T-helper 2 cell (primary cell): ENCODE results near the gene FAM72A.
"Not testable (repeated sequence)": the region's sequence is repeated elsewhere in the genome, so short reads cannot be mapped to it uniquely, and the experiment has no call there.

Experiments
- DNase-seq, 5 experiments: peaks; one replicate each; pipeline versions ENCODE4 v3.0.0 to v3.0.0-alpha.2; 2012 to 2022

FAM72A gene

DNA sequence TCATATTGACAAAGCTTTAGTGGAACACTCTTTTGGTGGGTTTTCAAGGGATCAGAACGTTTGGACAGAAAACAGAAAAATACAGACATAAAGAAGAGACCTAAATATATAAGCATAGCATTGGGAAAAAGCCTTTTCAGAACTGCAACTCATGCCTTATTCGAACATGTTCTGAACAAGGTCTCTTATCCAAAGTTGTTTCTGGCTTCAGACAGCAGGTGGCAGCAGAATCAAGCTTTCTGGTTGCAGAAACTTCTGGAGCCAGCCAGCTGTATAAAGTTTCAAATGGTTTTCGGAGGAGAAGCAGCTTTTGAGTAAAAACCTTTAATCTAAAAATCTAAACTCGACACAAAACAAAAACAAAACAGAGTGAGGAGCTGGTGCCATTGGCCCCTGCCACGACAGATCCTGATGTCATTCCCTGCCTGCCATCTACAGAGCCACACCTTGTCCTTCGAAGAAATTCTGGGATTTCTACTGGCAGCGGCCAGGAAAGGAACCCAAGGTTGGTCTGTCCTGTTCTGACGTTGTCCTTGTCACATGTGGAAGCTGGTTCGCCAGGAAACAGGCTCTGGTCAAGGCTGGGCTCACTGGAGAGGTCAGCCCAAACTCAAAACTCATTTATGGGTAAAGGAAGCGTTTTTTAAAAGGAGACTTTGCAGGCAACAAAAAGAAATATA is 35.1 kb downstream of the FAM72A start:
- not testable (repeated sequence) for DNase-seq

DNA sequence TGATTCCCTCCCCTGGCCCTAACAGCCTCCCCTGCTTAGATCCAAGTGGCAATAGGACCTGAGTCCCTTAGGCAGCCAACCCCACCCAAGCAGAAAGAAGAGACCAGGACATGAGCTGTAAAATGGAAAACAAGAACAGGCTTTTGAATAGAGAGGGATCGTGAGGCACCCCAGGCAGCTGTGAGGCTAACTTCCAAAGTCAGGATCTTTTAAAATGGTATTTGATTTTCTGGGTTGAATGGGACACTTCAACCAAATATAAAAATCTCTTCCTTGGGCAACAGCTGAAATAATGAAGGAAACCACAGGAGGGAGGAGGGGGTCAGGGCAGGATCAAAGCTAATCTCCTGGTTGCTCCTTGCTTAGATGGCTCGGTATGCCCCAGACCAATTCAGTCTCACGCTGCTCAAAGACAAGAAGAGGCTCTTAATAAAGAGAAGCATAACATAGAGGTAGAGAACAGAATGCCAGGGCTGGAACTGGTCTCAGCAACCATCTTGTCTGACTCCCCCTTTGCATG is 56.8 kb downstream of the FAM72A start:
- no peak for DNase-seq

DNA sequence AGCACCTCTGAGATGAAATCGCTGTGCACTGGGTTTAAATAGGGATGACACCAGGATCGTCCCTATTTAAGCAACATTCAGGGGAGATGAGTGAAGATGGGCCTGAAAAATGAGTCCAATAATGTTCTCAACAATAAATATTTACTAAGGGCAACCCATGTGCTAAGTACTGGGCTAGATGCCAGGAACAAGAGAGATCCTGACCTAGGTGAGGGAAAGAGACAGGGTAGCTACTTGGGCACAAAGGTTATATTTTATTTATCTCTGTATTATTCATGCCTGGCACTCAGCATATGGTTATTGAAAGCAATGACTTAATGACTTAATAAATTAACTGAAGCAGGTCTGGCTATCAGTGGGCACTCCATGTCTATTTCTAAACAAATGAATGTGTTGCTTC is 58.0 kb downstream of the FAM72A start:
- DNase-seq, result no peak

DNA sequence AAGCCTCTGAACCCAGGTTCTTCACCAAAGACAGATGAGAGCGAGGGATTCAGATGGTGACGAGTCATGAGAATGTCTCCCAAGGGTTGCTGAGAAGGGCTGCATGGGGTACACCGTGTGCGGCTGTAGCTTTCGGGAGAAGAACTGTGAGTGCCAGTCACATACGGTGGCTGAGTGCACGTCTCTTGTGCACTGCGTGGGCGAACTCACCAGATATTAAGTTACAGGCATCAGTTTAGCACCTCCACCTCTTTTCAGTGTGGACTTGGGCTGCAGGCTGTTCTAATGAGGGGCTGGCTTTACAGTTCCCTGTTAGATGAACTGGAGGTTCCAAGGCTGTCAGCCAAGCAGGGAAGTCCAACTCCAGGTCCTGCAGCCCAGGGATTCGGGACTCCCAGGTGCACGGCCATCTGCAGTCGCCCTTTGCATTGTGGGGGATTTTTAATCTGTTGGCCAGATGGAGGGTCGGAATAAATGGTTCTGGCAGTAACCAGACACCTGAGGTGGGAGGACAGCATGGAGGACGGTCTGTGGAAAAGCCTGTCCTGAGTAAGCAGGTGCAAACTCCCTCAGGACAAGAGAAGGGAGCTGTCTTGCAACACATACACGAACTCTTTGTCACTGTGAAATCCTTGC is 59.0 kb downstream of the FAM72A start:
- no peak for DNase-seq

DNA sequence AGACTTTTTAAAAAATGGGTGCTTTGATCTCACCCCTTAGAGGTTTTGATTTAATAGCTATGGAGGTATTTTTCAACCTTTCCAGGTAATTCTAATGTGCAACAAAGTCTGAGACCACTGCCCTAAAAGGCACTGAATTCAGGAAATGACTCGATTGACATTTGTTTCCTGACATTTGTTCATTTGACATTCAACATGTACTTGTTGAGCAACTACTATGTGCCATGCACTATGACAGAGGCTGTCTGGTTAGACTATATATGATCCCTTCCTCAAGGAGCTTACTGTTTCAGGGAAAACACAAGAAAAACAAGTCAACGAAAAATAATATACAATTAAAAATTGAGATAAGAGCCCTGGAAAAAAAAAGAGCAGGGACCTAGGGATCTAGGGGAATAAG is 59.9 kb downstream of the FAM72A start:
- no peak for DNase-seq

DNA sequence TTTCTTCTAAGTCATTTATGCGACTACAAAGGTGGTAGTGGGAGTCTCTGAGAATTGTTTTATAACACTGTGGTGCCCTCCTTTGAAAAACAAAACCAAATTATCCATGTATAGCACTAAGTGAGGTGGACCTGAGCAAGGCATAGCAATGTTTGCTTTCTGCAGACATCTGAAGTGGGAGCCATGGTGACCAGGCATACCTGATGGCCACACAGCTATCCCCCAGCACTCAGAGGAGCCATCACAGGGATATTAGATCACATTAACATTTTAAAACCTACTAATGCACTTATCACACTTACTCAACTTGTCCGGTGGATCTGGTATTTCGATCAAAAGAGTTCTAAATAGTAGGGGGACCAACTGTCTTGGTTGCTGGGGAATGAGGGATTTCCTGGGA is 60.6 kb downstream of the FAM72A start:
- DNase-seq, result no peak

DNA sequence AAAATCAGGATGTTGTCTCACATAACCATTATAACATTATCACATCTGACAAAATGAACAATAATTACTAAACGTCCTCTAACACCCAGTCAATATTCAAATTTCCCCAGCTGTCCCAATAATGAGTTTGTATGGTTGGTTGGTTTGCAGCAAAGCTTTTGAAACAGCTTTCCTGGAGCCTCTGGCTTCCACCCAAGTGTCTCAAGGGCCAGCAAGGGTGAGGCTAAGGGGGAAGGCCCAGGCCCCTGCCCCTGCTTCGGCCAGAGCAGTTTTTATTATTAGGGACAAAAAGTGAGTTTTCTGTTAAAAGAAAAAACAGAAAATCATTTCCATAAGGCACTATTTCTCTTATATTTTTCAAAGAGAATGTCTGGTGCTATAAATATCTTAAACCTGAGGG is 66.4 kb downstream of the FAM72A start:
- no peak for DNase-seq
